Omental fat pad (tissue), 4 donors: Measurements from ENCODE around the gene OR8B2. TPM values are rescaled to one million over a fixed set of nuclear protein-coding genes. Genes with fewer than 3 reads are reported as not detected.

Experiments
- ATAC-seq: fragments of 150-250 bp; one replicate; pipeline ENCODE4 v1.9.1; 2016; ENCODE audit warnings: mild to moderate bottlenecking, moderate library complexity; ENCODE audit not compliant: low FRiP score
- DNase-seq: peaks from one replicate; pipeline ENCODE4 v3.0.0-alpha.2; 2019; ENCODE audit warnings: low spot score
- total RNA-seq, 4 donors: library from RNA; depleted of rRNA; stranded (reverse); fragments of >200 nt; gene quantifications; one replicate each; pipeline ENCODE4 v1.1.0, GENCODE V29; 2016
- TF ChIP-seq, protein P1 (sequence below), 3 donors: fragments of 450-650 bp; IDR thresholded peaks; one replicate each; pipeline ENCODE4 v1.5.1; 2016 to 2017; ENCODE audit warnings: antibody characterized with exemption in 3 of 3, mild to moderate bottlenecking in 3 of 3, moderate library complexity in 2 of 3

The OR8B2 gene
- total RNA-seq, 4 donors from 2014 or later = not detected

DNA sequence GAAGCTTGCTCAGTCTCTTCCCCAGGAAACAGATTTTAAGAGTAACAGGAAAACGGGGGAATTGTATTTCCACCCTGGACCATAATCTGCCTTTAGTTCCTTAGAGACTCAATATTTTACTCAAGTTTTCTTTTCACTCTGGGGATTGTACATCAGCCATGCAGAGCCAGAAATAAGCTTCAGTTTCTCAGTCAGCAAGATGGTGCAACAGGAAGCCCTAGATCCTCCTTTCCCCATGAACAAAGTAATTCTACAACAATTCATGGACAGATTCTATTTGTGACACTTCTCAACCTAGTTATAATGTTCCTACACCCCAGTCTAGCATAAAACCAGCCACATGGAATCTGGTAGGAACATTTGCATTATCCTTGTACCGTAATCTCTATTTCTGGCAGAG lies 24.7 kb downstream of the OR8B2 start:
- DNase-seq (no peak), ATAC-seq (no peak)
- TF ChIP-seq, protein P1, sequence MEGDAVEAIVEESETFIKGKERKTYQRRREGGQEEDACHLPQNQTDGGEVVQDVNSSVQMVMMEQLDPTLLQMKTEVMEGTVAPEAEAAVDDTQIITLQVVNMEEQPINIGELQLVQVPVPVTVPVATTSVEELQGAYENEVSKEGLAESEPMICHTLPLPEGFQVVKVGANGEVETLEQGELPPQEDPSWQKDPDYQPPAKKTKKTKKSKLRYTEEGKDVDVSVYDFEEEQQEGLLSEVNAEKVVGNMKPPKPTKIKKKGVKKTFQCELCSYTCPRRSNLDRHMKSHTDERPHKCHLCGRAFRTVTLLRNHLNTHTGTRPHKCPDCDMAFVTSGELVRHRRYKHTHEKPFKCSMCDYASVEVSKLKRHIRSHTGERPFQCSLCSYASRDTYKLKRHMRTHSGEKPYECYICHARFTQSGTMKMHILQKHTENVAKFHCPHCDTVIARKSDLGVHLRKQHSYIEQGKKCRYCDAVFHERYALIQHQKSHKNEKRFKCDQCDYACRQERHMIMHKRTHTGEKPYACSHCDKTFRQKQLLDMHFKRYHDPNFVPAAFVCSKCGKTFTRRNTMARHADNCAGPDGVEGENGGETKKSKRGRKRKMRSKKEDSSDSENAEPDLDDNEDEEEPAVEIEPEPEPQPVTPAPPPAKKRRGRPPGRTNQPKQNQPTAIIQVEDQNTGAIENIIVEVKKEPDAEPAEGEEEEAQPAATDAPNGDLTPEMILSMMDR (IDR thresholded peaks at IDR 0.05) = no peak

DNA sequence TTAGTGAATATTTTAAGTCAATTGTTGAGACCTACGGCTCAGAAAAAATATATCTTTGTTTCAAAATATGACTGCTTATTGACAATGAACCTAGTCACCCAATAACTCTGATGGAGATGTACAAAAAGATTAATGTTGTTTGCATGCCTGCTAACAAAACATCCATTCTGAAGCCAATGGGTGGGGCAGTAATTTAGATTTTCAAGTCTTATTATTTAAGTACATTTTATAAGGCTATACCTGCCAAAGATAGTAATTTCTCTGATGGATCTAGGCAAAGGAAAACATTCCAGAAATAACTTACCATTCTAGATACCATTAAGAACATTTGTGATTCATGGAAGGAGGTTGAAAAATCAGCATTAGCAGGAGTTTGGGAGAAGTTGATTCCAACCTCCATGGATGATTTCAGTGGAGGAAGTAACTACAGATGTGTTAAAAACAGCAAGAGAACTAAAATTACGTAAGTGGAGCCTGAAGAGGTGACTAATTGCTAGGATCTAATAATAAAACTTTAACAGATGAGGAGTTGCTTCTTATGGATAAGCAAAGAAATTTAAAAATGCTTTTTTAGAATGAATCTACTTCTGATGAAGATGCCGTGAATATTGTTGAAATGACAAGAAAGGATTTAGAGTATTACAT lies 37.9 kb downstream of the OR8B2 start:
- TF ChIP-seq, protein P1 (IDR thresholded peaks at IDR 0.05) = no peak
- no peak for ATAC-seq
- DNase-seq = no peak

DNA sequence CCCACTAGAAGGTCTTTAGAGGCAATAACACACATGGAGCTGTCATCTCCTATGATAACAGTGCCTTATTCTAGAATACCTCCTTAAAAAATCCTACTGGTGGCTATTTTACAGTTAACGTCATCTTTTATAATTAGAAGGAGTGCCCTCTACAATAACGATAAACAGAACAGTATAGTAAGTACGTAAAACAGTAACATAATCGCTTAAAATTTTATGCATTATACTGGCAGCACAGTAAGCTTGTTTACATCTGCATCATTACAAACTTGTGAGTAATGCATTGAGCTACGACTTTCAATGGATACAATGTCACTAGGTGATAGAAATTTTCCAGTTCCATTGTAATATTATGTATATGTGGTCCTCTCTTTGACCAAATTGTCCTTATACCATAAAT lies 40.0 kb downstream of the OR8B2 start:
- TF ChIP-seq, protein P1 (IDR thresholded peaks at IDR 0.05) = no peak
- DNase-seq = no peak
- no peak for ATAC-seq

DNA sequence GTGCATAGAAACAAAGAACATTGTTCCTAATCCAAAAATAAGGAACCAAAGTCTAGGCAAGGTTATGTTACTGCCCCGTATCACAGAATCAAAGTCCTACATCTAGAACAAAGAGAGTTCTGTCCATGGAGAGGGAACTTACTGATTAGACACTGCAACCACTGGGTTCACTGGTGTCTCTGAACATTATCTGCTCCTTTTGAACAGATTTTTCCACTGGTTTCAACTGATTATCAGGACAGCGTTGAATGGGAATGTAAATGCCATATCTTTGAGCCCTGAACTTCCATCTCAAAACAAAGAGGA lies 44.2 kb downstream of the OR8B2 start:
- no peak for DNase-seq
- TF ChIP-seq, protein P1 (IDR thresholded peaks at IDR 0.05) = no peak
- no peak for ATAC-seq

DNA sequence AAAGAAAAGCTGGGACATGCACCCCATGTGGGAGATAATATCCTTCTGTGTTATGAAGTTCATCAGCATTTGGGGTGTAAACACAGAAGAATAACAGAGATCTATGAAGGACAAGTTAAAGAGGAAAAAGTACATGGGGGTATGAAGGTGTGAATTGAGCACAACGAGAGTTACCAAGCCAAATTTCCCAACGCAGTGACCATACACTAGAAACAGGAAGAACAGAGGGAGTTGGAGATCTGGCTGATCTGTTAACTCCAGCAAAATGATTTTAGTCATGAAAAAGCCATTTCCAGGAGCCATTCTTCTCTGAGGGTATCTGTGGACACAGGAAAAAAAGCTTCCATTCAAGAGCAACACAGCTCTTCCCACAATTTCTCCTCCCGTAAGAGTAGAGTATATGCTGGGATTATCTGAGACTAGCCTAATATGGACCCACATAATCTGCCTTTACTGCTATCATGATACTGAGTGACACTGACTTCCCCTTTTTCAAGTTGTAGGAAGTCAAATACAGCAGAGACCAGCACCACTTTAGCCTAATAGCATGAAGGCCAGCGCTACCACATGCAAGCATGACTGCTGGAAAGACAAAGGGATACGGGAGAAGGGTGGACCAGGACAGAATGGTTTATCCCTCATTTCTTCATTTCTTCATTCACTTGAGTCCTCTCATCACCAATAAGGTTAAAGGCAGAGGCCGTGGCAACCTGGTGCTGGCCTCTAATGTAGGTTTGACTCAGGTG lies 44.7 kb downstream of the OR8B2 start:
- ATAC-seq (no peak), DNase-seq (no peak)
- TF ChIP-seq, protein P1 (IDR thresholded peaks at IDR 0.05) = no peak

Other genes with a start within 250 kb of the OR8B2 start
- gene OR10D3, start 201.2 kb downstream of the OR8B2 start, total RNA-seq = not detected
- gene OR8G1, start 143.4 kb downstream of the OR8B2 start, total RNA-seq = not detected
- gene OR8G5, start 128.1 kb downstream of the OR8B2 start, total RNA-seq = not detected
- not detected for gene OR8D1, start 70.5 kb downstream of the OR8B2 start, total RNA-seq
- gene OR8D2, start 64.3 kb downstream of the OR8B2 start, total RNA-seq = not detected
- gene OR8B3, start 14.5 kb upstream of the OR8B2 start, total RNA-seq = not detected
- gene OR8B4, start 40.4 kb upstream of the OR8B2 start, total RNA-seq = not detected
- gene OR8B8, start 61.2 kb upstream of the OR8B2 start, total RNA-seq = not detected
- gene OR8B12, start 159.2 kb upstream of the OR8B2 start, total RNA-seq = not detected
- gene OR8A1, start 185.5 kb upstream of the OR8B2 start, total RNA-seq = not detected
- not detected for gene PANX3, start 226.9 kb upstream of the OR8B2 start, total RNA-seq
- 10 to 100 TPM; 28.6 to 40.7 (median 32.3) TPM for gene TBRG1, start 238.4 kb upstream of the OR8B2 start, total RNA-seq